GM04503 (cell line): ENCODE measurements around the gene TP73.

ENCODE experiments used
- DNase-seq: peaks from one replicate; pipeline ENCODE4 v3.0.0-alpha.2; 2012; ENCODE audit warnings: low read depth

Gene TP73

GRCh38 chr1:3653286-3653618, 936 bp downstream of the TP73 start:
- no peak for DNase-seq

- no peak for DNase-seq
Observed at GRCh38 chr1:3654549-3655281, 2.4 kb downstream of the TP73 start.

- no peak for DNase-seq
Observed at GRCh38 chr1:3656450-3657095, 4.3 kb downstream of the TP73 start.

GRCh38 chr1:3657096-3657475, 4.8 kb downstream of the TP73 start:
- no peak for DNase-seq

- no peak for DNase-seq
Observed at GRCh38 chr1:3657578-3658230, 5.4 kb downstream of the TP73 start.

GRCh38 chr1:3658231-3658615, 5.9 kb downstream of the TP73 start:
- no peak for DNase-seq

- no peak for DNase-seq
Observed at GRCh38 chr1:3659093-3659492, 6.8 kb downstream of the TP73 start.

GRCh38 chr1:3660704-3661103, 8.4 kb downstream of the TP73 start:
- DNase-seq = no peak

- no peak for DNase-seq
Observed at GRCh38 chr1:3661631-3662030, 9.3 kb downstream of the TP73 start.

- no peak for DNase-seq
Observed at GRCh38 chr1:3662080-3662671, 9.9 kb downstream of the TP73 start.

- no peak for DNase-seq
Observed at GRCh38 chr1:3663999-3664699, 11.8 kb downstream of the TP73 start.

- DNase-seq = no peak
Observed at GRCh38 chr1:3664700-3665375, 12.5 kb downstream of the TP73 start.

- no peak for DNase-seq
Observed at GRCh38 chr1:3668148-3668547, 15.8 kb downstream of the TP73 start.

- DNase-seq = no peak
Observed at GRCh38 chr1:3668585-3669300, 16.4 kb downstream of the TP73 start.

GRCh38 chr1:3669421-3669821, 17.1 kb downstream of the TP73 start:
- no peak for DNase-seq

- no peak for DNase-seq
Observed at GRCh38 chr1:3669971-3670431, 17.7 kb downstream of the TP73 start.

GRCh38 chr1:3670823-3671265, 18.5 kb downstream of the TP73 start:
- no peak for DNase-seq

GRCh38 chr1:3671371-3672180, 19.3 kb downstream of the TP73 start:
- DNase-seq = no peak

GRCh38 chr1:3672231-3672970, 20.1 kb downstream of the TP73 start:
- no peak for DNase-seq

- no peak for DNase-seq
Observed at GRCh38 chr1:3672971-3673361, 20.6 kb downstream of the TP73 start.
